GM23248 (cell line): ENCODE measurements around the gene HEATR1.
"Not testable (repeated sequence)": the region's sequence is repeated elsewhere in the genome, so short reads cannot be mapped to it uniquely, and the experiment has no call there.

ENCODE experiments used
- EZH2 ChIP-seq: fragments of 200-600 bp; sonication (generic); IDR thresholded peaks from 2 replicates; pipeline ENCODE4 v1.6.1; 2018; ENCODE audit warnings: antibody characterized with exemption, mild to moderate bottlenecking; ENCODE audit not compliant: insufficient read depth, poor library complexity, severe bottlenecking
- EZH2phosphoT487 ChIP-seq: fragments of 200-600 bp; sonication (generic); IDR thresholded peaks from 2 replicates; pipeline ENCODE4 v1.6.1; 2018; ENCODE audit warnings: antibody characterized with exemption, moderate library complexity, mild to moderate bottlenecking, low read depth; ENCODE audit not compliant: insufficient read depth

DNA sequence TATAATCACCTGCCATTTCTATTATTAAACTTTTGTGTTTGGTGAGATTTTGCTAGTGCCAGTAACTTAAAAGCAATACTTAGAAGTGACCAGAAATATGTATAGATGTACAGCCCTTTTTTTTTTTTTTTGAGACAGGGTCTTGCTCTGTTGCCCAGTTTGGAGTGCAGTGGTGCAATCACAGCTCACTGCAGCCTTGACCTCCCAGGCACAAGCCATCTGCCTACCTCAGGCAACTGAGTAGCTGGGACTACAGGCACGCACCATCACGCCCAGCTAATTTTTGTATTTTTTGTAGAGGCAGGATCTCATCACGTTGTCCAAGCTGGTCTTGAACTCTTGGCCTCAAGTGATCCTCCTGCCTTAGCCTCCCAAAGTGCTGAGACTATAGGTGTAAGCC, 23.9 kb downstream of the HEATR1 start:
- not testable (repeated sequence) for TF ChIP-seq EZH2, EZH2phosphoT487
